Measurements from ENCODE around the gene MCRIP2.

GRCh38 chr16:596736-597060 lies 44.9 kb upstream of the MCRIP2 start:
- TF ChIP-seq CTCF (IDR thresholded peaks at IDR 0.05; ENCODE audit: low read length) = no peak
- no peak for TF ChIP-seq EZH2 (IDR thresholded peaks at IDR 0.05; ENCODE audit: borderline replicate concordance, low read length)
